Measurements from ENCODE around the gene LDB2. TPM values are rescaled to one million over a fixed set of nuclear protein-coding genes. Genes with fewer than 3 reads are reported as not detected.

Gene LDB2
- total and polyA plus RNA-seq, 2 of the 8 experiments (the other 6 are each of a cell fraction or from before 2014, with no cell fraction given): 57.0 to 140 TPM

DNA sequence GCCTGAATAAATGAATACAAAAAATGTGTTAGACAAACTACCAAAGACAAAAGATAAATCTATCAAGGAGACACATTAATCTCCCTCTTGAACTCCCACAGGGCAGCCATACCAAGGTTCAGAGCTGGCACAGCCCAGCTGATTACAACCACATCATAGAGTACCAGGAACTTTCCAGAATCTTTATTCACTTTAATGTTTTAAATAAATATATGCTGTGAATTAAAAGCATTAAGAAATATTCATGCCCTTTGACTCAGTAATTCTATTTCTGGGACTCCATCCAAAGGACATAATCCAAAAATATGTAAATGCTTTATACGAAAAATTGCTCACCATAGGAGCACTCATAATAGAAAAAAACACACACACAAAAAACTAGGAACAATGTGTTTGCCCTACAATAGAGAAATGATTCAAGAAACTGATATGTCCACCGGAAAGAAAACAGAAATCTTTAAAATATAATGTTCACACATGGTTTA, 126.0 kb downstream of the LDB2 start:
- 82% methylated on average over 2 of the region's 2 CpGs; no CpG with 5 or more reads in 1 of the 2 experiments for WGBS, 2 experiments (ENCODE audit: extremely low coverage in 1 of 2, insufficient coverage in 1 of 2, insufficient read length in 1 of 2, insufficient replicate concordance in 2 of 2, low coverage in 1 of 2, low lambda C conversion rate in 2 of 2, missing lambda C conversion rate in 1 of 2)
- Histone ChIP-seq H3K4ac (replicated peaks; ENCODE audit: insufficient read length, low read depth, low read length) (no peak overlapping the region), H2BK12ac (ENCODE audit: low read depth, low read length) (no peak overlapping the region), H3K9me3 (ENCODE audit: insufficient read depth in 2 of 2, low read depth in 1 of 2, low read length in 1 of 2) (no peaks in the 10 kb centered on the region), H3K27me3 (replicated peaks in 1 of 4; ENCODE audit: control insufficient read depth in 3 of 4, extremely low read depth in 1 of 4, insufficient read depth in 3 of 4, low read length in 3 of 4) (no peaks in the 10 kb centered on the region), H3K79me1 (ENCODE audit: low read depth, low read length) (no peaks in the 10 kb centered on the region), H3K14ac (ENCODE audit: insufficient read length) (no peak overlapping the region), H3K18ac (ENCODE audit: extremely low read depth, low read length) (no peak overlapping the region), H3K27ac (ENCODE audit: low read depth, low read length) (no peak overlapping the region), H4K5ac (ENCODE audit: insufficient read length, low read depth, low read length) (no peak overlapping the region), H3K4me2 (ENCODE audit: insufficient read depth in 1 of 2, low read depth in 2 of 2, low read length in 2 of 2) (no peak overlapping the region), H4K91ac (replicated peaks; ENCODE audit: insufficient read length, low read length) (no peak overlapping the region), H2BK5ac (ENCODE audit: low read depth, low read length) (no peak overlapping the region), H3K4me3 (ENCODE audit: extremely low read depth in 1 of 4, insufficient read depth in 2 of 4, low read depth in 3 of 4, low read length in 4 of 4) (no peak overlapping the region), H3K36me3 (ENCODE audit: control insufficient read depth in 2 of 4, insufficient read depth in 4 of 4, low read length in 3 of 4) (0 out of 8 replicates have a peak, but pooled peaks cover 0 to under 1% (median 0%) of the 10 kb centered on the region in 4 experiments), H2AK5ac (ENCODE audit: low read depth, low read length) (no peak overlapping the region), H4K8ac (ENCODE audit: extremely low read depth, insufficient read depth, low read length) (no peak overlapping the region), H2BK120ac (replicated peaks; ENCODE audit: low read depth, low read length) (no peak overlapping the region), H3K23me2 (ENCODE audit: low read depth, low read length) (no peaks in the 10 kb centered on the region; the same call in 1 of the 2 replicates), H2AFZ (ENCODE audit: low read length) (no peak overlapping the region), H4K20me1 (replicated peaks in 1 of 2; ENCODE audit: control insufficient read depth in 1 of 2, insufficient read depth in 2 of 2, low read length in 2 of 2) (no peaks in the 10 kb centered on the region), H3K4me1 (replicated peaks in 1 of 4; ENCODE audit: control insufficient read depth in 3 of 4, insufficient read depth in 4 of 4, low read length in 3 of 4) (peaks cover 3 to 10% (median 8%) of the 10 kb centered on the region in 4 experiments; a peak in 4 of 7 replicates), H2BK20ac (ENCODE audit: low read length) (no peak overlapping the region), H3K56ac (replicated peaks; ENCODE audit: insufficient read length, low read depth, low read length) (no peak overlapping the region), H3K9ac (replicated peaks in 1 of 4; ENCODE audit: extremely low read depth in 1 of 4, low read depth in 3 of 4, low read length in 3 of 4) (no peak overlapping the region), H3K79me2 (ENCODE audit: control insufficient read depth in 1 of 2, insufficient read depth in 2 of 2, low read length in 2 of 2) (no peaks in the 10 kb centered on the region), H2BK15ac (ENCODE audit: low read length) (no peak overlapping the region), H3K23ac (ENCODE audit: insufficient read length) (no peak overlapping the region)
- FAIRE-seq (no peak), DNase-seq (ENCODE audit: low read depth in 1 of 2, low spot score in 2 of 2) (no peak)
- TF ChIP-seq, protein P1, sequence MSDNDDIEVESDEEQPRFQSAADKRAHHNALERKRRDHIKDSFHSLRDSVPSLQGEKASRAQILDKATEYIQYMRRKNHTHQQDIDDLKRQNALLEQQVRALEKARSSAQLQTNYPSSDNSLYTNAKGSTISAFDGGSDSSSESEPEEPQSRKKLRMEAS (IDR thresholded peaks at IDR 0.05): no peak
- TF ChIP-seq EP300 (IDR thresholded peaks at IDR 0.05; ENCODE audit: borderline replicate concordance in 1 of 2, low read depth in 2 of 2, low read length in 2 of 2): no peak
- TF ChIP-seq, protein P2, sequence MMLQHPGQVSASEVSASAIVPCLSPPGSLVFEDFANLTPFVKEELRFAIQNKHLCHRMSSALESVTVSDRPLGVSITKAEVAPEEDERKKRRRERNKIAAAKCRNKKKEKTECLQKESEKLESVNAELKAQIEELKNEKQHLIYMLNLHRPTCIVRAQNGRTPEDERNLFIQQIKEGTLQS (IDR thresholded peaks at IDR 0.05; ENCODE audit: insufficient read depth, low read depth, low read length): no peak
- no peak for TF ChIP-seq CTBP2 (IDR thresholded peaks at IDR 0.05; ENCODE audit: borderline replicate concordance, insufficient read depth, insufficient read length, low read length)
- TF ChIP-seq RAD21 (IDR thresholded peaks at IDR 0.05 in 1 of 2, conservative IDR thresholded peaks at IDR 0.05 in 1 of 2; ENCODE audit: low read depth in 2 of 2, low read length in 2 of 2): no peak
- no peak for TF ChIP-seq SIX5 (IDR thresholded peaks at IDR 0.05; ENCODE audit: low read depth, low read length)
- no peak for TF ChIP-seq HDAC2 (IDR thresholded peaks at IDR 0.05; ENCODE audit: borderline replicate concordance in 1 of 2, low read depth in 2 of 2, low read length in 2 of 2)
- no peak for TF ChIP-seq POU5F1 (IDR thresholded peaks at IDR 0.05; ENCODE audit: low read depth, low read length)
- ChIA-PET CTCF (ENCODE audit: partially characterized antibody) (interaction anchor here (1.7 kb wide), 1 partner anchor 21 kb away, joined by 4 read pairs; no protein-coding TSS in a partner anchor), POLR2A (ENCODE audit: partially characterized antibody) (no interaction called here)

Data from H1 (cell line).